ENCODE measurements around the gene ABHD6.
"Not testable (repeated sequence)": the region's sequence is repeated elsewhere in the genome, so short reads cannot be mapped to it uniquely, and the experiment has no call there.

The ABHD6 gene

GRCh38 chr3:58336135-58336882, 98.7 kb downstream of the ABHD6 start:
- no peak overlapping the region for H3K9ac ChIP-seq (ENCODE audit: low read length)
- H3K4me1 ChIP-seq (ENCODE audit: control insufficient read depth, insufficient read depth, low read length), result peaks cover 5% of the 10 kb centered on the region
- no peaks in the 10 kb centered on the region for H3K36me3 ChIP-seq (ENCODE audit: control insufficient read depth, insufficient read depth, low read length)
- H3K27ac ChIP-seq (ENCODE audit: low read depth, low read length), result no peak overlapping the region
- H3K4me3 ChIP-seq (ENCODE audit: low read length), result no peak overlapping the region
- no peaks in the 10 kb centered on the region for H3K27me3 ChIP-seq (ENCODE audit: control insufficient read depth, insufficient read depth, low read length)

GRCh38 chr3:58337190-58337589, 99.6 kb downstream of the ABHD6 start:
- no peak overlapping the region for H3K9ac ChIP-seq (ENCODE audit: low read length)

DNA sequence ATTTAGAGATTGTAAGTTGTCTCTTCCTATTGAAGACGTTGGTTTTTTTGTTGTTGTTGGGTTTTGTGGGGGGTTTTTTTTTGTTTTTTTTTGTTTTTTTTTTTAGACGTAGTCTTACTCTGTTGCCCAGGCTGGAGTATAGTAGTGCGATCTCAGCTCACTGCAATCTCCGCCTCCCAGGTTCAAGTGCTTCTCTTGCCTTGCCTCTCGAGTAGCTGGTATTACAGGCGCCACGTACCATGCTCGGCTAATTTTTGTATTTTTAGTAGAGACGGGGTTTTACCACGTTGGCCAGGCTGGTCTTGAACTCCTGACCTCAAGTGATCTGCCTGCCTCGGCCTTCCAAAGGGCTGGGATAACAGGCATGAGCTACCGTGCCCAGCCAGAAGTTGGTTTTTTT, 101.6 kb downstream of the ABHD6 start:
- H3K9ac ChIP-seq (ENCODE audit: low read length); H3K27ac ChIP-seq (ENCODE audit: low read depth, low read length); H3K36me3 ChIP-seq (ENCODE audit: control insufficient read depth, insufficient read depth, low read length); H3K4me3 ChIP-seq (ENCODE audit: low read length); H3K27me3 ChIP-seq (ENCODE audit: control insufficient read depth, insufficient read depth, low read length); H3K4me1 ChIP-seq (ENCODE audit: control insufficient read depth, insufficient read depth, low read length): not testable (repeated sequence)

More at GRCh38 chr3:58337190-58337589, 99.6 kb downstream of the ABHD6 start:
- H3K27me3 ChIP-seq (ENCODE audit: control insufficient read depth, insufficient read depth, low read length), result no peaks in the 10 kb centered on the region
- no peak overlapping the region for H3K27ac ChIP-seq (ENCODE audit: low read depth, low read length)
- H3K36me3 ChIP-seq (ENCODE audit: control insufficient read depth, insufficient read depth, low read length), result no peaks in the 10 kb centered on the region
- no peak overlapping the region for H3K4me3 ChIP-seq (ENCODE audit: low read length)
- H3K4me1 ChIP-seq (ENCODE audit: control insufficient read depth, insufficient read depth, low read length), result peaks cover 5% of the 10 kb centered on the region

- Histone ChIP-seq H3K36me3 (ENCODE audit: control insufficient read depth, insufficient read depth, low read length) (no peaks in the 10 kb centered on the region), H3K27ac (ENCODE audit: low read depth, low read length) (no peak overlapping the region), H3K9ac (ENCODE audit: low read length) (no peak overlapping the region), H3K4me1 (ENCODE audit: control insufficient read depth, insufficient read depth, low read length) (peaks cover 3% of the 10 kb centered on the region), H3K27me3 (ENCODE audit: control insufficient read depth, insufficient read depth, low read length) (no peaks in the 10 kb centered on the region), H3K4me3 (ENCODE audit: low read length) (no peak overlapping the region)
Measured at GRCh38 chr3:58340594-58341244, 103.1 kb downstream of the ABHD6 start.

DNA sequence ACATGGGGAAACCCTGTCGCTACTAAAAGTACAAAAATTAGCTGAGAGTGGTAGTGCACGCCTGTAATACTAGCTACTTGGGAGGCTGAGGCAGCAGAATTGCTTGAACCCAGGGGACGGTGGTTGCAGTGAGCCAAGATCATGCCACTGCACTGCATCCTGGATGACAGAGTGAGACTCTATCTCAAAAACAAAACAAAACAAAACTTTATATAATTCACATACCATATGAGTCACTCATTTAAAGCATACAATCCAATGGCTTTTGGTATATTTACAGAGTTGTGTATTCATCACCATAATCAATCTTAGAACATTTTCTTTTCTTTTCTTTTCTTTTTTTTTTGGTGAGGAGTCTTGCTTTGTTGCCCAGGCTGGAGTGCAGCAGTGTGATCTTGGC, 103.8 kb downstream of the ABHD6 start:
- Histone ChIP-seq H3K9ac (ENCODE audit: low read length) (no peak overlapping the region), H3K4me1 (ENCODE audit: control insufficient read depth, insufficient read depth, low read length) (no peaks in the 10 kb centered on the region), H3K4me3 (ENCODE audit: low read length) (no peak overlapping the region), H3K27me3 (ENCODE audit: control insufficient read depth, insufficient read depth, low read length) (no peaks in the 10 kb centered on the region), H3K27ac (ENCODE audit: low read depth, low read length) (no peak overlapping the region), H3K36me3 (ENCODE audit: control insufficient read depth, insufficient read depth, low read length) (no peaks in the 10 kb centered on the region)

DNA sequence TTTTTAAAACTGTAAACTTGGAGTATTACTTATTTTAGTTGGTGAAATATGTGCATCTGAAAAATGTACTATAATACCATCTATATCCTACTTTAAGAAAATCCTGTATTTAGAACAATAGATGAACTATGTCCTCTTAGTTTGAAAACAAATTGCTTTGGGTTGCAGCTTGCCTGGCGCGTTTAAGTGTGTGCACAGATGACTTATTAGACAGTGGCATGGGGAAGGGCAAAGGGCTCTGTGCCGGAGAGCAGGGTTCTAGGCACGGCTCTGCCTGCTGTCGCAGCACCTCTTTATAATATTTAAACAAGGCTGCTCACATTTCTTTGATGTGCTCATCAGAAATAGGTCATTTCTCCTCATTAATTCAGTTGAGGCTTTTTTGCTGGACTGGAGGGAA, 105.1 kb downstream of the ABHD6 start:
- H3K36me3 ChIP-seq (ENCODE audit: control insufficient read depth, insufficient read depth, low read length), result no peaks in the 10 kb centered on the region
- no peak overlapping the region for H3K27ac ChIP-seq (ENCODE audit: low read depth, low read length)
- no peak overlapping the region for H3K9ac ChIP-seq (ENCODE audit: low read length)

More for the DNA sequence above, 105.1 kb downstream of the ABHD6 start:
- Histone ChIP-seq H3K4me1 (ENCODE audit: control insufficient read depth, insufficient read depth, low read length) (no peaks in the 10 kb centered on the region), H3K27me3 (ENCODE audit: control insufficient read depth, insufficient read depth, low read length) (no peaks in the 10 kb centered on the region), H3K4me3 (ENCODE audit: low read length) (no peak overlapping the region)

Data from rectal smooth muscle tissue (tissue), 1 donor.